ENCODE data around the gene NFIX. TPM values are rescaled to one million over a fixed set of nuclear protein-coding genes. Genes with fewer than 3 reads are reported as not detected.
A peak's percentile ranks its signal among the peaks of the same experiment; 100 is the strongest.

NFIX gene
- total RNA-seq, 2 experiments from 2014 or later: 3.0 to 3.3 TPM

DNA sequence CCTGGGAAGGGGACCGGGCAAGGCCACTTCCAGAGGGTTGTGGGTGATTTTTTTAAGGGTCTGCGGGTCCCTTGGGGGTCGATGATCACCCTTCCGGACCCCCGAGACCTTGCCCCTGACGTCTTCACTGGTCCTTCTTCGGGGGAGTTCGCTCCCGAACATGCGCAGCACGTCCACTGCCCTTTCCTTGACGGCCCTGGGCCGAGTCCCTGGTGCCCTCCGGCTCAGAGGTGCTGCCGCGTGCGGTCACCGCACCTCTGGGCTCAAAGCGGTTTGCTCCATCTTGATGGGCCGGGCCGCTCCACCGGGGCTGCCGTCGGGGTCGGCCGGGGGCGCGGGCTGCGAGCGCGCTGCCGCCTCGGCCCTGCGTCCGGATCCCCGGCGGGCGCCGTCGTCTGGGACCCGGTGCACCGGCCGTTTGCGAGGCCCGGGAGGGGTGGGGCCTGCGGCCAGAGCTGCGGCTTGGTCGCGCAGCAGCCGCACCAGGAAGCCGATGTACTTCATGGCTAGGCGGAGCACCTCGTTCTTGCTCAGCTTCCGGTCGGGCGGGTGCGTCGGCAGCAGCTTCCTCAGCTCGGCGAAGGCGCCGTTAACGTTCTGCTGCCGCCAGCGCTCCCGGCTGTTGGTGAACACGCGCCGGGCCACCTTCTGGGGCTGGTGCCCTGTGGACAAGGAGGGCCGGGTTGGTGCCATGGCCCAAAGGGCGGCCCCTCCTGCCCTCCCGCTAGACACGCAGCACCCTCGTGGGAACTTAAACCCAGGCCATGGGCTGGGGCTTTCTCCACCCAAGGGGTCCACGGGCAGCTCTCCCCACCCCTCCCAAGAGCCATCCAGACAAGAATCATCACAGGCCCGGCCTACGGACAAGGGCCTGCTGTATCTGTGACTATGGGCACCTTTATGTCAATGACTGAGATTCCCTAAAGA is 104.1 kb downstream of the NFIX start:
- peak overlapping the region; percentile 59 for H3K4me3 ChIP-seq (ENCODE audit: low read length)
- CTCF ChIA-PET: interaction anchor here (0.9 to 1.4 kb wide), 2 partner anchors 134 to 1992 kb away, joined by 3 to 10 read pairs; no protein-coding TSS in a partner anchor
- DNase-seq: peak; percentile 68 to 93 (median 80)

DNA sequence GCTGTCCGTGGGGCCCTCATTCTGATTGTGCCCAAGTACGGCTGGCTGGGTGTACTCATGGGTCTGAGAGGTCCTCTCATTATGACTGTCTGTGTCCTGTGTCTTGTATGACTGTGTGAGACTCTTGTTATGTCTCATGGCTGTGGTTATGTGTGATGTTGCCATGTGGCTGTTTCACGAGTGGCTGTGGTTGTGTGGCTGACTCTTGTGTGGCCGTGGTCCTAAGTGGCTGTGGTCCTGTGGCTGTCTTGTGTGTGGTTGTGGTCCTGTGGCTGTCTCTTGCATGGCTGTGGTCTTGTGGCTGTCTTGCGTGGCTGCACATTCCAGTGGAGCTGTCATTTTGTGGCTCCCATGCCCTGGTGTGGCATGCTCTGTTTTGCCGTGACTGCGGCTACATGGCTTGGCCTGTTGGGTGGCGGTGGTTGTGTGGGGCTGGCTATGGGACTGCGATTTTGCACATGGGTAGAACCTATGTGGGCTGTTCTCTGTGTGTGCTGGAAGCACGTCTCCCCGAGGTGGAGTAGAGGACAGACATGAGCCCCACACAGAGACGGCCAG is 104.8 kb downstream of the NFIX start:
- ChIA-PET CTCF (interaction anchor here (0.9 to 1.4 kb wide), 2 partner anchors 135 to 1992 kb away, joined by 3 to 10 read pairs; no protein-coding TSS in a partner anchor), POLR2A (interaction anchor here (0.7 to 3.5 kb wide), 9 partner anchors 18 to 307 kb away, joined by 3 to 38 read pairs (median 4); partner anchors contain the start of genes FARSA, IER2, NACC1 and STX10)
- Mint-ChIP-seq H3K4me3 (peak overlapping the region; percentile 79), H3K9me3 (no peaks in the 10 kb centered on the region), H3K27me3 (peaks cover 20% of the 10 kb centered on the region), H3K27ac (peak overlapping the region; percentile 91), H3K4me1 (ENCODE audit: low read depth) (peaks cover 67% of the 10 kb centered on the region), H3K36me3 (ENCODE audit: low read depth) (peaks cover 5% of the 10 kb centered on the region)
- DNase-seq: peak in 10 of 14 experiments; percentile 46 to 85 (median 58)
- intact Hi-C loops (cut with DNase I, micrococcal nuclease): no loop called here
- ATAC-seq (ENCODE audit: poor library complexity): peak; percentile 29
- peaks cover 22 to 23% of the 10 kb centered on the region in 2 experiments for H3K27me3 ChIP-seq (ENCODE audit: control insufficient read depth in 1 of 2, insufficient read depth in 2 of 2, low read length in 2 of 2)
- H3K4me1 ChIP-seq (ENCODE audit: insufficient read depth, low read length): peaks cover 99% of the 10 kb centered on the region
- H3K36me3 ChIP-seq (ENCODE audit: insufficient read depth, low read length): peaks cover 7% of the 10 kb centered on the region
- peak overlapping the region; percentile 59 for H3K4me3 ChIP-seq (ENCODE audit: low read length)
- TF ChIP-seq, protein P1, sequence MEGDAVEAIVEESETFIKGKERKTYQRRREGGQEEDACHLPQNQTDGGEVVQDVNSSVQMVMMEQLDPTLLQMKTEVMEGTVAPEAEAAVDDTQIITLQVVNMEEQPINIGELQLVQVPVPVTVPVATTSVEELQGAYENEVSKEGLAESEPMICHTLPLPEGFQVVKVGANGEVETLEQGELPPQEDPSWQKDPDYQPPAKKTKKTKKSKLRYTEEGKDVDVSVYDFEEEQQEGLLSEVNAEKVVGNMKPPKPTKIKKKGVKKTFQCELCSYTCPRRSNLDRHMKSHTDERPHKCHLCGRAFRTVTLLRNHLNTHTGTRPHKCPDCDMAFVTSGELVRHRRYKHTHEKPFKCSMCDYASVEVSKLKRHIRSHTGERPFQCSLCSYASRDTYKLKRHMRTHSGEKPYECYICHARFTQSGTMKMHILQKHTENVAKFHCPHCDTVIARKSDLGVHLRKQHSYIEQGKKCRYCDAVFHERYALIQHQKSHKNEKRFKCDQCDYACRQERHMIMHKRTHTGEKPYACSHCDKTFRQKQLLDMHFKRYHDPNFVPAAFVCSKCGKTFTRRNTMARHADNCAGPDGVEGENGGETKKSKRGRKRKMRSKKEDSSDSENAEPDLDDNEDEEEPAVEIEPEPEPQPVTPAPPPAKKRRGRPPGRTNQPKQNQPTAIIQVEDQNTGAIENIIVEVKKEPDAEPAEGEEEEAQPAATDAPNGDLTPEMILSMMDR (IDR thresholded peaks at IDR 0.05): no peak
- no peaks in the 10 kb centered on the region for H3K9me3 ChIP-seq (ENCODE audit: control insufficient read depth in 1 of 2, insufficient read depth in 1 of 2, low read length in 2 of 2)
- peak overlapping the region; percentile 87 to 89 for H3K27ac ChIP-seq (ENCODE audit: low read depth in 1 of 2, low read length in 2 of 2)

More for the DNA sequence above, 104.1 kb downstream of the NFIX start:
- Histone ChIP-seq H3K36me3 (ENCODE audit: insufficient read depth, low read length) (peaks cover 7% of the 10 kb centered on the region), H3K4me1 (ENCODE audit: insufficient read depth, low read length) (peaks cover 99% of the 10 kb centered on the region), H3K9me3 (ENCODE audit: control insufficient read depth in 1 of 2, insufficient read depth in 1 of 2, low read length in 2 of 2) (no peaks in the 10 kb centered on the region), H3K27me3 (ENCODE audit: control insufficient read depth in 1 of 2, insufficient read depth in 2 of 2, low read length in 2 of 2) (peaks cover 23% of the 10 kb centered on the region in 2 experiments), H3K27ac (ENCODE audit: low read depth in 1 of 2, low read length in 2 of 2) (peak overlapping the region; percentile 87 to 89)
- intact Hi-C loops (cut with DNase I, micrococcal nuclease): loop anchor here (1.0 to 5.0 kb wide), 3 partner anchors 17 to 53 kb away; partner anchors contain the start of genes IER2 (in 1 of the 2), STX10 (in 1 of the 2) and TRMT1 (in 1 of the 2)
- TF ChIP-seq, protein P1 (IDR thresholded peaks at IDR 0.05): no peak
- H3K27ac Mint-ChIP-seq: peak overlapping the region; percentile 91
- POLR2A ChIA-PET: interaction anchor here (0.6 to 3.5 kb wide), 9 partner anchors 18 to 306 kb away, joined by 3 to 38 read pairs (median 4); partner anchors contain the start of genes FARSA, IER2, NACC1 and STX10
- ATAC-seq (ENCODE audit: poor library complexity): peak; percentile 70
- H3K9me3 Mint-ChIP-seq: no peaks in the 10 kb centered on the region
- H3K4me3 Mint-ChIP-seq: peak overlapping the region; percentile 85
- peaks cover 26% of the 10 kb centered on the region for H3K27me3 Mint-ChIP-seq
- no peaks in the 10 kb centered on the region for H3K36me3 Mint-ChIP-seq (ENCODE audit: low read depth)
- H3K4me1 Mint-ChIP-seq (ENCODE audit: low read depth): peaks cover 62% of the 10 kb centered on the region
